Thyroid gland (tissue), 4 donors: ENCODE data around the gene CENPN.

Experiments
- POLR2A ChIP-seq, 2 donors: fragments of 450-650 bp; IDR thresholded peaks; one replicate each; pipeline ENCODE4 v1.6.1; 2017; ENCODE audit warnings: antibody characterized with exemption in 2 of 2, mild to moderate bottlenecking in 2 of 2, moderate library complexity in 1 of 2
- TF ChIP-seq, protein P1 (sequence below), 6 experiments: fragments of 200-600 bp in 3 of 6; fragments of 450-650 bp in 3 of 6; sonication (generic) in 3 of 6; IDR thresholded peaks; one replicate each; pipeline ENCODE4 v1.5.1; 2016 to 2019; ENCODE audit warnings: antibody characterized with exemption in 6 of 6, mild to moderate bottlenecking in 2 of 6, inconsistent platforms in 1 of 6, moderate library complexity in 1 of 6

DNA sequence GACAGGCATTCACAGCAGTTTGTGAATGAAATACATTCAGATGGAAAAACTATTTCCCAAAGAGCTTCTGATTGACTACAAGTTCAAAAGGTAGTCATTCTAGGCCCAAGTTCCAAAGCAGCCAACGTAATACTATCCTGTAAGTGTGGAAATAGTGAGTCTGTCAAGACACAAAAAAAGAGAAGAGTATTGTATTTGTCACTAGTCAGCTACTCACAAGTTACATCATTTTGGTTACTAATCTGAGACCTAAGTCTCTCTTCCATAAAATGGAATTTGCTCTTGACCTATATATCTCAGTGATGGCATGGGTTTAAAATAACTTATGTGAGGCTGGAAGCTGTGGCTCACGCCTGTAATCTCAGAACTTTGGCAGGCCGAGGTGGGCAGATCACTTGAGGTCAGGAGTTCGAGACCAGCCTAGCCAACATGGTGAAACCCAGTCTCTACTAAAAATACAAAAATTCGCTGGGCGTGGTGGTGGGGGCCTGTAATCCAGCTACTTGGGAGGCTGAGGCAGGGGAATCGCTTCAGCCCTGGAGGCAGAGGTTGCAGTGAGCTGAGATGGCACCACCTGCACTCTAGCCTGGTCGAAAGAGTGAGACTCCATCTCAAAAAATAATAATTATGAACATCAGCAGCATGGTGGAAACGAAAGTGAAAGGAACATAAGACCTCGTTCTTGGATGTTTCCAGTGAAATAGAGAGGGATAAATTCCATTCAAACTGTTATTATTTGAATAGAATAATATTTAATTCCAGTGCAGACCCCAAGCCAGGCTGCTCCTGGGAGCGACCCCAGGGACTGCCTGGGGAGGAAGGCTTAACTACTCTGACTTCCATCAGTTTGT is 3.2 kb upstream of the CENPN start:
- TF ChIP-seq, protein P1, sequence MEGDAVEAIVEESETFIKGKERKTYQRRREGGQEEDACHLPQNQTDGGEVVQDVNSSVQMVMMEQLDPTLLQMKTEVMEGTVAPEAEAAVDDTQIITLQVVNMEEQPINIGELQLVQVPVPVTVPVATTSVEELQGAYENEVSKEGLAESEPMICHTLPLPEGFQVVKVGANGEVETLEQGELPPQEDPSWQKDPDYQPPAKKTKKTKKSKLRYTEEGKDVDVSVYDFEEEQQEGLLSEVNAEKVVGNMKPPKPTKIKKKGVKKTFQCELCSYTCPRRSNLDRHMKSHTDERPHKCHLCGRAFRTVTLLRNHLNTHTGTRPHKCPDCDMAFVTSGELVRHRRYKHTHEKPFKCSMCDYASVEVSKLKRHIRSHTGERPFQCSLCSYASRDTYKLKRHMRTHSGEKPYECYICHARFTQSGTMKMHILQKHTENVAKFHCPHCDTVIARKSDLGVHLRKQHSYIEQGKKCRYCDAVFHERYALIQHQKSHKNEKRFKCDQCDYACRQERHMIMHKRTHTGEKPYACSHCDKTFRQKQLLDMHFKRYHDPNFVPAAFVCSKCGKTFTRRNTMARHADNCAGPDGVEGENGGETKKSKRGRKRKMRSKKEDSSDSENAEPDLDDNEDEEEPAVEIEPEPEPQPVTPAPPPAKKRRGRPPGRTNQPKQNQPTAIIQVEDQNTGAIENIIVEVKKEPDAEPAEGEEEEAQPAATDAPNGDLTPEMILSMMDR (IDR thresholded peaks at IDR 0.05), result no peak
- TF ChIP-seq POLR2A (IDR thresholded peaks at IDR 0.05), result no peak
